K562 (cell line): ENCODE results near the gene BRINP2.

ENCODE experiments used
- BCLAF1 ChIP-seq, 2 experiments: fragments of 450-650 bp in 1 of 2; IDR thresholded peaks; 2 replicates each; pipeline ENCODE4 v1.6.1; 2011 to 2017; ENCODE audit warnings: low read depth in 2 of 2, antibody characterized with exemption in 1 of 2, borderline replicate concordance in 1 of 2, low read length in 1 of 2, mild to moderate bottlenecking in 1 of 2, mixed read lengths in 1 of 2; ENCODE audit not compliant: control insufficient read depth in 1 of 2
- ZBTB49 ChIP-seq: sonication (generic); formaldehyde crosslinking; IDR thresholded peaks from 2 replicates; pipeline ENCODE4 v1.8.0; 2022; ENCODE audit warnings: missing genetic modification reagents, mild to moderate bottlenecking, borderline replicate concordance
- ZFX ChIP-seq: sonication (generic); formaldehyde crosslinking; IDR thresholded peaks from 2 replicates; pipeline ENCODE4 v1.8.0; 2022; ENCODE audit warnings: mild to moderate bottlenecking, missing genetic modification reagents, moderate library complexity
- ZNF124 ChIP-seq: sonication (generic); formaldehyde crosslinking; IDR thresholded peaks from 2 replicates; pipeline ENCODE4 v1.8.1; 2022; ENCODE audit warnings: missing genetic modification reagents
- ZNF408 ChIP-seq: fragments of 250-450 bp; sonication (Bioruptor Pico); IDR thresholded peaks from 2 replicates; pipeline ENCODE4 v1.4.0; 2020; ENCODE audit warnings: low read depth, mild to moderate bottlenecking, moderate library complexity
- TF ChIP-seq, protein P1 (sequence below): fragments of 450-650 bp; IDR thresholded peaks from 2 replicates; pipeline ENCODE4 v1.6.1; 2016; ENCODE audit warnings: antibody characterized with exemption

- TF ChIP-seq, protein P1, sequence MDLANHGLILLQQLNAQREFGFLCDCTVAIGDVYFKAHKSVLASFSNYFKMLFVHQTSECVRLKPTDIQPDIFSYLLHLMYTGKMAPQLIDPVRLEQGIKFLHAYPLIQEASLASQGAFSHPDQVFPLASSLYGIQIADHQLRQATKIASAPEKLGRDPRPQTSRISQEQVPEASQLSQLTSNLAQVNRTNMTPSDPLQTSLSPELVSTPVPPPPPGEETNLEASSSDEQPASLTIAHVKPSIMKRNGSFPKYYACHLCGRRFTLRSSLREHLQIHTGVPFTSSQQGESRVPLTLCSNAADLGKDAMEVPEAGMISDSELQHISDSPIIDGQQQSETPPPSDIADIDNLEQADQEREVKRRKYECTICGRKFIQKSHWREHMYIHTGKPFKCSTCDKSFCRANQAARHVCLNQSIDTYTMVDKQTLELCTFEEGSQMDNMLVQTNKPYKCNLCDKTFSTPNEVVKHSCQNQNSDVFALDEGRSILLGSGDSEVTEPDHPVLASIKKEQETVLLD = no peak
- no peak for TF ChIP-seq ZFX (CRISPR knock-in tag)
- TF ChIP-seq BCLAF1 (IDR thresholded peaks at IDR 0.05; ENCODE audit: borderline replicate concordance in 1 of 2, control insufficient read depth in 1 of 2, low read depth in 2 of 2, low read length in 1 of 2) = no peak
- TF ChIP-seq ZNF408 (CRISPR knock-in tag) = no peak
- no peak for TF ChIP-seq ZBTB49 (CRISPR knock-in tag)
- TF ChIP-seq ZNF124 = no peak
These were observed 78.5 kb downstream of the BRINP2 start for GRCh38 chr1:177249231-177249630.
